ENCODE results near the gene PCDHB10. TPM values are rescaled to one million over a fixed set of nuclear protein-coding genes. Genes with fewer than 3 reads are reported as not detected.
"Not testable (repeated sequence)": the region's sequence is repeated elsewhere in the genome, so short reads cannot be mapped to it uniquely, and the experiment has no call there.

Gene PCDHB10
- total RNA-seq, 1 donor from 2014 or later: 3.2 TPM

- Mint-ChIP-seq H3K4me3 (no peak overlapping the region), H3K9me3 (peaks cover 10% of the 10 kb centered on the region), H3K27me3 (no peaks in the 10 kb centered on the region), H3K36me3 (no peaks in the 10 kb centered on the region), H3K4me1 (ENCODE audit: unreplicated experiment) (no peaks in the 10 kb centered on the region), H3K27ac (no peak overlapping the region)
- DNase-seq (ENCODE audit: extremely low spot score, unreplicated experiment): no peak
- peak; percentile 28 for TF ChIP-seq CTCF (conservative IDR thresholded peaks at IDR 0.05)
These were observed 36.4 kb upstream of the PCDHB10 start for GRCh38 chr5:141155540-141156374.

GRCh38 chr5:141157356-141157755 lies 34.8 kb upstream of the PCDHB10 start:
- not testable (repeated sequence) for H3K4me3 Mint-ChIP-seq; DNase-seq (ENCODE audit: extremely low spot score, unreplicated experiment); H3K27me3 Mint-ChIP-seq; H3K4me1 Mint-ChIP-seq (ENCODE audit: unreplicated experiment); H3K36me3 Mint-ChIP-seq; H3K27ac Mint-ChIP-seq
- peaks cover 10% of the 10 kb centered on the region for H3K9me3 Mint-ChIP-seq

- not testable (repeated sequence) for H3K4me3 Mint-ChIP-seq; H3K36me3 Mint-ChIP-seq; H3K27ac Mint-ChIP-seq; DNase-seq (ENCODE audit: extremely low spot score, unreplicated experiment); H3K4me1 Mint-ChIP-seq (ENCODE audit: unreplicated experiment); H3K27me3 Mint-ChIP-seq
- peaks cover 10% of the 10 kb centered on the region for H3K9me3 Mint-ChIP-seq
These were observed 34.3 kb upstream of the PCDHB10 start for GRCh38 chr5:141157901-141158300.

GRCh38 chr5:141172381-141173204 lies 19.6 kb upstream of the PCDHB10 start, which contains the start of gene PCDHB7:
Gene PCDHB7, plus strand, starts transcription at chr5:141172644. Its CDS starts 192 bp downstream, at chr5:141172836.
- Mint-ChIP-seq H3K27me3 (no peaks in the 10 kb centered on the region), H3K27ac (no peak within 1 kb of the TSS), H3K4me3 (no peak within 1 kb of the TSS), H3K36me3 (no peaks in the 10 kb centered on the region), H3K9me3 (peaks cover 5% of the 10 kb centered on the region), H3K4me1 (ENCODE audit: unreplicated experiment) (no peaks in the 10 kb centered on the region)
- TF ChIP-seq CTCF (conservative IDR thresholded peaks at IDR 0.05): peak; percentile 60
- DNase-seq (ENCODE audit: extremely low spot score, unreplicated experiment): no peak

GRCh38 chr5:141174291-141175104 lies 17.7 kb upstream of the PCDHB10 start:
- H3K4me3 Mint-ChIP-seq; H3K27me3 Mint-ChIP-seq; H3K9me3 Mint-ChIP-seq; H3K36me3 Mint-ChIP-seq; H3K27ac Mint-ChIP-seq; H3K4me1 Mint-ChIP-seq (ENCODE audit: unreplicated experiment); DNase-seq (ENCODE audit: extremely low spot score, unreplicated experiment): not testable (repeated sequence)

- TF ChIP-seq CTCF (conservative IDR thresholded peaks at IDR 0.05): no peak
- no peaks in the 10 kb centered on the region for H3K4me1 Mint-ChIP-seq (ENCODE audit: unreplicated experiment)
- H3K27ac Mint-ChIP-seq: no peak overlapping the region
- H3K27me3 Mint-ChIP-seq: no peaks in the 10 kb centered on the region
- H3K36me3 Mint-ChIP-seq: no peaks in the 10 kb centered on the region
- no peaks in the 10 kb centered on the region for H3K9me3 Mint-ChIP-seq
- H3K4me3 Mint-ChIP-seq: no peak overlapping the region
- no peak for DNase-seq (ENCODE audit: extremely low spot score, unreplicated experiment)
These were observed 16.2 kb upstream of the PCDHB10 start for GRCh38 chr5:141175933-141176332.

- not testable (repeated sequence) for H3K36me3 Mint-ChIP-seq, H3K9me3 Mint-ChIP-seq
These were observed 14.5 kb upstream of the PCDHB10 start, which contains the start of gene PCDHB8 for GRCh38 chr5:141177577-141178191. Gene PCDHB8, plus strand, starts transcription at chr5:141177790. Its CDS starts 245 bp downstream, at chr5:141178035.

GRCh38 chr5:141179371-141179770 lies 12.8 kb upstream of the PCDHB10 start:
- H3K36me3 Mint-ChIP-seq; H3K4me1 Mint-ChIP-seq (ENCODE audit: unreplicated experiment); H3K27ac Mint-ChIP-seq; H3K4me3 Mint-ChIP-seq; H3K27me3 Mint-ChIP-seq; H3K9me3 Mint-ChIP-seq; DNase-seq (ENCODE audit: extremely low spot score, unreplicated experiment): not testable (repeated sequence)

More at GRCh38 chr5:141177577-141178191, 14.5 kb upstream of the PCDHB10 start, which contains the start of gene PCDHB8:
- not testable (repeated sequence) for H3K4me3 Mint-ChIP-seq; H3K4me1 Mint-ChIP-seq (ENCODE audit: unreplicated experiment); H3K27ac Mint-ChIP-seq; DNase-seq (ENCODE audit: extremely low spot score, unreplicated experiment); H3K27me3 Mint-ChIP-seq

GRCh38 chr5:141179876-141180275 lies 12.3 kb upstream of the PCDHB10 start:
- H3K27me3 Mint-ChIP-seq; DNase-seq (ENCODE audit: extremely low spot score, unreplicated experiment); H3K9me3 Mint-ChIP-seq; H3K27ac Mint-ChIP-seq; H3K4me1 Mint-ChIP-seq (ENCODE audit: unreplicated experiment); H3K4me3 Mint-ChIP-seq: not testable (repeated sequence)
- peaks cover 11% of the 10 kb centered on the region for H3K36me3 Mint-ChIP-seq

All from type B pancreatic cell (in vitro differentiated cells).